Subcutaneous abdominal adipose tissue (tissue), 5 donors: ENCODE data around the gene MAGOHB.
"Not testable (repeated sequence)": the region's sequence is repeated elsewhere in the genome, so short reads cannot be mapped to it uniquely, and the experiment has no call there.

Source experiments
- H3K27ac ChIP-seq: one replicate; pipeline ENCODE4 v1.7.0; 2013; ENCODE audit warnings: low read depth, mild to moderate bottlenecking, inconsistent platforms, low read length, moderate library complexity
- H3K27me3 ChIP-seq, 5 donors: one replicate each; pipeline ENCODE4 v1.7.0; 2013; ENCODE audit warnings: low read length in 5 of 5, inconsistent platforms in 1 of 5; ENCODE audit not compliant: control insufficient read depth in 5 of 5, insufficient read depth in 4 of 5
- H3K36me3 ChIP-seq, 5 donors: one replicate each; pipeline ENCODE4 v1.7.0; 2013; ENCODE audit warnings: low read length in 5 of 5; ENCODE audit not compliant: control insufficient read depth in 5 of 5, insufficient read depth in 5 of 5
- H3K4me1 ChIP-seq, 5 donors: one replicate each; pipeline ENCODE4 v1.7.0; 2013; ENCODE audit warnings: low read length in 5 of 5, mild to moderate bottlenecking in 3 of 5, moderate library complexity in 1 of 5; ENCODE audit not compliant: control insufficient read depth in 5 of 5, insufficient read depth in 5 of 5
- H3K4me3 ChIP-seq, 5 donors: one replicate each; pipeline ENCODE4 v1.7.0; 2013; ENCODE audit warnings: low read length in 5 of 5, low read depth in 1 of 5
- H3K9ac ChIP-seq, 5 donors: one replicate each; pipeline ENCODE4 v1.7.0; 2013; ENCODE audit warnings: low read length in 5 of 5, mild to moderate bottlenecking in 4 of 5, moderate library complexity in 3 of 5
- H3K9me3 ChIP-seq, 5 donors: one replicate each; pipeline ENCODE4 v1.7.0; 2013; ENCODE audit warnings: low read length in 5 of 5; ENCODE audit not compliant: control insufficient read depth in 5 of 5
- donor health status: healthy.
- donor health status: healthy.
- donor health status: healthy.
- donor health status: healthy.
- donor health status: healthy.

MAGOHB gene

DNA sequence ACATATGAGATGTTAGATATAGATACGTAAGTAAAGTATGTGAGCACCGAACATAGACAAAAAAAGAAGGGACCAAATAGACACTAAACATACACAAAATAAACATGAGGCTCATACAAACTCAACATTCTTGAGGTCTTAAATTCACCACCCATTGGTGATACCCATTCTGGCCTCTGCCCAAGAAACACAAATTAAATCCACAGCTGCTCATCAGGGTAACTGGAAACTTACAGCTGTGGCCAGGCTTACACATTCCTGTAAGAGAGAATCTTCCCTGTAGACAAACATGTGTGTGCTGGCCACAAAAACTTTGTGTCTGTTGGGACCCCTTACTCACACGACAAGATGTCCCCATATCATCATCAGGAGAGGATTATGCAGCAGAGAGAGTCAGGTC lies 22.4 kb downstream of the MAGOHB start:
- H3K4me1 ChIP-seq: no peaks in the 10 kb centered on the region

DNA sequence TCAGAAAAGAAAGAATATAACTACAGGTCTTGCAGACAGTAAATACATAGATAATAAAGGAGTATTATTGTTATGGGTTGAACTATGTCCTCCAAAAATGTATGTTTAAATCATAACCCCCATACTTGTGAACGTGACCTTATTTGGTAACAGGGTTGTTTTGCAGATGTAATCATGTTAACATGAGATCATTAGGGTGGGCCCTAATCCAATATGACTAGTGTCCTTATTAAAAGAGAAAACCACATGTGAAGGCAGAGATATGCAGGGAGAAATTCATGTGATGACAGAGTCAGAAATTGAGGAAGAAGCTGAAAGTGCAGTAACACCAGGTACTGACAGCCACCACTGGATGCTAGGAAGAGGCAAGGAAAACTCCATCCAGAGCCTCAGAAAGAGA lies 29.0 kb downstream of the MAGOHB start:
- Histone ChIP-seq H3K27ac (no peak overlapping the region), H3K9me3 (no peaks in the 10 kb centered on the region), H3K36me3 (peaks cover 0 to 5% (median 0%) of the 10 kb centered on the region in 5 donors), H3K4me1 (no peaks in the 10 kb centered on the region), H3K27me3 (no peaks in the 10 kb centered on the region), H3K9ac (no peak overlapping the region), H3K4me3 (no peak overlapping the region)

More for the DNA sequence above, 22.4 kb downstream of the MAGOHB start:
- Histone ChIP-seq H3K27me3 (no peaks in the 10 kb centered on the region), H3K27ac (no peak overlapping the region), H3K36me3 (peaks cover 8 to 27% (median 12%) of the 10 kb centered on the region in 5 donors), H3K4me3 (no peak overlapping the region), H3K9me3 (no peaks in the 10 kb centered on the region), H3K9ac (no peak overlapping the region)

DNA sequence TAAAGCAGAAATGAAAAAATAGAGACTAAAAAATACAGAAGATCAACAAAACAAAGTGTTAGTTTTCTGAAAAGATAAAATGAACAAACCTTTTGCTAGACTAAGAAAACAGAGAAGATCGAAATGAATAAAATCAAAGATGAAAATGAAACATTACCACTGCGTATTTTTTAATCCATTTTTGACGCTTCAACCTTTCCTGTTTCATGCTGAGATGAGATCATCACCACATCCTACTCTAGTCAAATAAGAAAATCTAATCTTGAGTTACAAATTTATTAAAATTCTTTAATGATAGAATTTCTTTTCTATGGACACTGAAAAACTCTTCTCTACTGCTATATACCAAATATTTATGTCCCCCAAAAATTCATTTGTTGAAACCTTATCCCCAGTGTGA lies 30.7 kb downstream of the MAGOHB start:
- H3K4me1 ChIP-seq: no peaks in the 10 kb centered on the region
- peaks cover 0 to 5% (median 0%) of the 10 kb centered on the region in 5 donors for H3K36me3 ChIP-seq
- no peak overlapping the region for H3K4me3 ChIP-seq
- no peak overlapping the region for H3K9ac ChIP-seq
- no peaks in the 10 kb centered on the region for H3K27me3 ChIP-seq
- H3K9me3 ChIP-seq: no peaks in the 10 kb centered on the region
- no peak overlapping the region for H3K27ac ChIP-seq

DNA sequence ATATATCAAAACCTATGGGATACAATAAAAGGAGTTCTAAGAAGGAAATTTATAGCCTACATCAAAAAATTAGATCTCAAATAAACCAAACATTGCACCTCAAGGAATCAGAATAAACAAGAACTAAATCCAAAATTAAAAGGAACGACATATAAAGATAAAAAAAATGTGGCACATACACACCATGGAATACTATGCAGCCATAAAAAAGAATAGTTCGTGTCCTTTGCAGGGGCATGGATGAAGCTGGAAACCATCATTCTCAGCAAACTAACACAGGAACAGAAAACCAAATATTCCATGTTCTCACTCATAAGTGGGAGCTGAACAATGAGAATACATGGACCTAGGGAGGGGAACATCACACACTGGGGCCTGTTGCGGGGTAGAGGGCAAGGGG lies 31.3 kb downstream of the MAGOHB start:
- H3K9ac ChIP-seq, H3K4me1 ChIP-seq, H3K27ac ChIP-seq: not testable (repeated sequence)

DNA sequence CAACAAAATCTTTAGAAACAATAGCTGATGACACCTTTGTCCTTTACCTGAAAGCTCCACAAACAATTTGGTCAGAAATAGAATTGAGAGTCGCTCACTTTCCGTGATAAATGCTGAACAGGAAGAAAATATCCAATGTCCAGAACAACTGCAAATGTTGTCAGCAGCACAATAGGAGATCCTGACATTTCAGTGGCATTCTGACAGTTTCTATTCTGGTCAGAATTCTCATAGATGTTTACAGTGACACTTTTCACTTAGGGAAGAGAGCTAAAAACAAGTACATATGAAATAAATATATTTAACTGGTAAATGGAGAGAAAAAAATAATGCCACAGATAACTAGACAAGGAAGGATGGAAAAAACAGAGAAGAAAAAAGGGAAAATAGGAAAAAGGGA lies 39.1 kb downstream of the MAGOHB start:
- H3K27me3 ChIP-seq: no peaks in the 10 kb centered on the region
- no peak overlapping the region for H3K27ac ChIP-seq
- H3K4me3 ChIP-seq: no peak overlapping the region
- peaks cover 0 to 8% (median 0%) of the 10 kb centered on the region in 5 donors for H3K4me1 ChIP-seq
- H3K9ac ChIP-seq: no peak overlapping the region
- H3K36me3 ChIP-seq: no peaks in the 10 kb centered on the region
- no peaks in the 10 kb centered on the region for H3K9me3 ChIP-seq

More for the DNA sequence above, 31.3 kb downstream of the MAGOHB start:
- H3K4me3 ChIP-seq, H3K27me3 ChIP-seq, H3K36me3 ChIP-seq, H3K9me3 ChIP-seq: not testable (repeated sequence)

DNA sequence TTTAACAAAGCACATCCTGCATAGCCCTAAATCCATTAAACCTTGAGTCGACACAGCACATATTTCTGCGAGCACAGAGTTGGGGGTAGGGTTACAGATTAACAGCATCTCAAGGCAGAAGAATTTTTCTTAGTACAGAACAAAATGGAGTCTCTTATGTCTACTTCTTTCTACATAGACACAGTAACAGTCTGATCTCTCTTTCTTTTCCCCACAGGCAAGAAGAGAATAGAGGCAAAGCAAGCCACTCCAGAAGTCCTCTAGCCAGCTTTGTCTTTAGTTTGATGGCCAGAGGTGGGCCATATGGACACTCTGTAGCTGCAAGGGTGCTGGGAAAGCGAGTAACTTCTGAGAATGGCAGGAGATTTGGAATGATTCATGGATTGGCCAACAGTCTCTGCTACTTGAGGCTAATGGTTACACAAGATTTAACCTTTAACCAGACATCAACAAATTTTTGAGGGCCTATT lies 41.4 kb downstream of the MAGOHB start:
- H3K36me3 ChIP-seq, H3K4me3 ChIP-seq, H3K9me3 ChIP-seq, H3K9ac ChIP-seq, H3K27me3 ChIP-seq, H3K27ac ChIP-seq, H3K4me1 ChIP-seq: not testable (repeated sequence)

DNA sequence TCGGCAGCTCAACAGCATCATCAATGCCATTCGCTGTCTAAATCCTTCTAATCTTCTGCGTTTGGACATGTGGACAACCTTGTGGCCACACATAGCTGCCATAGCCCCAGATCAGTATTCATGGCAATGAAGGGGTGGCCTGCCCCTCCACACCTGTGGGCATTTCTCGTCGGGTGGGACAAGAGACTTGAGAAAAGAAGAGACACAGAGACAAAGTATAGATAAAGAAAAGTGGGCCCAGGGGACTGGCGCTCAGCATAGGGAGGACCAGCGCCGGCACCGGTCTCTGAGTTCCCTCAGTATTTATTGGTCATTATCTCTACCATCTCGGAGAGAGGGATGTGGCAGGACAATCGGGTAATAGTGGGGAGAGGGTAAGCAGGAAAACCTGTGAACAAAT lies 42.3 kb downstream of the MAGOHB start:
- no peaks in the 10 kb centered on the region for H3K9me3 ChIP-seq
- no peak overlapping the region for H3K27ac ChIP-seq
- peaks cover 0 to 8% (median 0%) of the 10 kb centered on the region in 5 donors for H3K4me1 ChIP-seq

DNA sequence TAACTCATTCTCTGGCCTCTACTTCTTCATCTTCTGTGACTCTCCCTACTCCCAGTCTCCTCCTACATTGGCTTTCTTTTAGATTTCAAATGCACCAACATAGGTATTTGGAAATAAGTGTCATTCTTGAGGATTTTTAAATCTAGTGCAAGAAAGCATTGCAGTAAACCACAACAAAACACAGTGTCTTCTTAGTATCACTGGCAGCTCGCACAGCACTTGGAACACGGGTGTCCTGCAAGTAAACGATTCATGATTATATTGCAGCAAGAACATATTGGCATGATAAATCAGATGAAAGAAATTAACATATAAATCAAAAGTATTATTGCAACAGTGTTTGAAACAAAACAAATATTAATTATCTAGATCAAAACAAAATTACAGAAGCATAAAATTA lies 45.6 kb downstream of the MAGOHB start:
- Histone ChIP-seq H3K36me3 (no peaks in the 10 kb centered on the region), H3K9me3 (no peaks in the 10 kb centered on the region), H3K4me1 (peaks cover 0 to 8% (median 0%) of the 10 kb centered on the region in 5 donors), H3K4me3 (no peak overlapping the region), H3K27ac (no peak overlapping the region), H3K27me3 (no peaks in the 10 kb centered on the region), H3K9ac (no peak overlapping the region)

More for the DNA sequence above, 42.3 kb downstream of the MAGOHB start:
- Histone ChIP-seq H3K27me3 (no peaks in the 10 kb centered on the region), H3K9ac (no peak overlapping the region), H3K36me3 (no peaks in the 10 kb centered on the region), H3K4me3 (no peak overlapping the region)

DNA sequence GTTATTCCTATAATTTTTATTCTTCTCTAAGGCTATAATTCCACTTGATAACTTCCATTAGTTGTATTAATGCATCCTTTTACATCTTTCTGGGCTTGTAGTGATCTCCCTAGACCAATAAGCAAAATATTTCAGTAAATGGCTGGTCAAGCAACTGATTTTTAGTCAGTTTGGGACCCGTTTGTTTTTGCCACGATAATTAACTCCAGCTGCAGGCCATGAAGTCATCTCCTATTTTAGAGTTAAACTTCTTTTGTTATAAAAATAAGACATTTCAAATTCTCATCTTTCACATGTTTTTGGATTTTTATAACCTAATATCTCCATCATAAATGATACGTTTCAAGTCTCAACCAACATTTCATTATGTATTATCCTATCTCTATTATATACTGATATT lies 49.4 kb downstream of the MAGOHB start:
- Histone ChIP-seq H3K27ac (no peak overlapping the region), H3K4me3 (no peak overlapping the region), H3K9ac (no peak overlapping the region), H3K36me3 (no peaks in the 10 kb centered on the region), H3K4me1 (no peaks in the 10 kb centered on the region), H3K9me3 (no peaks in the 10 kb centered on the region), H3K27me3 (no peaks in the 10 kb centered on the region)

DNA sequence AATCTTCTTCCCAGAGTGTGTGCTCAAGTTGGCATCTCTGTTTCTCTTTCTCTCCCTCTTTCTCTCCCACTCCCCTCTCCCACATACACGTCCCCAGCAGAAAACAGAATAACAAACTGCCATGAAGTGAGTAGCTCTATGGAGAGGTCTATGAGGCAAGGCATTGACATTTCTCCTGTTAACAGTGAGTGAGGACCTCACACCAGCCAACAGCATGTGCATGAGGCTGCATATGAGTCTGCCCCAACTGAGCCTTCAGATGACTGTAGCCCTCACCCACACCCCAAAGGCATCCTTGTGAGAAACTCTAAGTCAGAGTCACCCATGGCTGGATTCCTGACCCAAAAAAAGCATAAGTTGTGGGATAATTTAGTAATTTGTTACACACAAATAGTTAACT lies 50.4 kb downstream of the MAGOHB start:
- Histone ChIP-seq H3K4me1 (no peaks in the 10 kb centered on the region), H3K27me3 (peaks cover 0 to 4% (median 0%) of the 10 kb centered on the region in 5 donors), H3K4me3 (no peak overlapping the region), H3K9ac (no peak overlapping the region), H3K9me3 (no peaks in the 10 kb centered on the region), H3K27ac (no peak overlapping the region), H3K36me3 (no peaks in the 10 kb centered on the region)
